Fibroblast of the aortic adventitia (primary cell): ENCODE measurements around the gene CD6. TPM values are rescaled to one million over a fixed set of nuclear protein-coding genes. Genes with fewer than 3 reads are reported as not detected.

Source experiments
- DNase-seq: peaks from one replicate; pipeline ENCODE4 v3.0.0-alpha.2; 2010; ENCODE audit warnings: low read depth
- H3K4me3 ChIP-seq: 2 replicates; pipeline ENCODE4 v1.5.1; 2011; ENCODE audit warnings: low read depth, mild to moderate bottlenecking, control low read depth, low read length, moderate library complexity
- total RNA-seq: library from RNA; depleted of rRNA; stranded (reverse); fragments of >200 nt; gene quantifications from 2 replicates; pipeline ENCODE4 v1.2.3, GENCODE V29; 2012; ENCODE audit warnings: low replicate concordance
- TF ChIP-seq, protein P1 (sequence below): IDR thresholded peaks from 2 replicates; pipeline ENCODE4 v1.5.1; 2011; ENCODE audit warnings: mild to moderate bottlenecking, low read length, control low read depth, inconsistent platforms; ENCODE audit not compliant: insufficient read depth

CD6 gene
- total RNA-seq, 1 donor: not detected

- DNase-seq: no peak
- TF ChIP-seq, protein P1, sequence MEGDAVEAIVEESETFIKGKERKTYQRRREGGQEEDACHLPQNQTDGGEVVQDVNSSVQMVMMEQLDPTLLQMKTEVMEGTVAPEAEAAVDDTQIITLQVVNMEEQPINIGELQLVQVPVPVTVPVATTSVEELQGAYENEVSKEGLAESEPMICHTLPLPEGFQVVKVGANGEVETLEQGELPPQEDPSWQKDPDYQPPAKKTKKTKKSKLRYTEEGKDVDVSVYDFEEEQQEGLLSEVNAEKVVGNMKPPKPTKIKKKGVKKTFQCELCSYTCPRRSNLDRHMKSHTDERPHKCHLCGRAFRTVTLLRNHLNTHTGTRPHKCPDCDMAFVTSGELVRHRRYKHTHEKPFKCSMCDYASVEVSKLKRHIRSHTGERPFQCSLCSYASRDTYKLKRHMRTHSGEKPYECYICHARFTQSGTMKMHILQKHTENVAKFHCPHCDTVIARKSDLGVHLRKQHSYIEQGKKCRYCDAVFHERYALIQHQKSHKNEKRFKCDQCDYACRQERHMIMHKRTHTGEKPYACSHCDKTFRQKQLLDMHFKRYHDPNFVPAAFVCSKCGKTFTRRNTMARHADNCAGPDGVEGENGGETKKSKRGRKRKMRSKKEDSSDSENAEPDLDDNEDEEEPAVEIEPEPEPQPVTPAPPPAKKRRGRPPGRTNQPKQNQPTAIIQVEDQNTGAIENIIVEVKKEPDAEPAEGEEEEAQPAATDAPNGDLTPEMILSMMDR: no peak
- H3K4me3 ChIP-seq: no peak overlapping the region
Observed at GRCh38 chr11:61032824-61033223, 61.3 kb downstream of the CD6 start.

GRCh38 chr11:61033417-61033816 lies 61.9 kb downstream of the CD6 start:
- H3K4me3 ChIP-seq: no peak overlapping the region
- TF ChIP-seq, protein P1: no peak
- DNase-seq: no peak

DNA sequence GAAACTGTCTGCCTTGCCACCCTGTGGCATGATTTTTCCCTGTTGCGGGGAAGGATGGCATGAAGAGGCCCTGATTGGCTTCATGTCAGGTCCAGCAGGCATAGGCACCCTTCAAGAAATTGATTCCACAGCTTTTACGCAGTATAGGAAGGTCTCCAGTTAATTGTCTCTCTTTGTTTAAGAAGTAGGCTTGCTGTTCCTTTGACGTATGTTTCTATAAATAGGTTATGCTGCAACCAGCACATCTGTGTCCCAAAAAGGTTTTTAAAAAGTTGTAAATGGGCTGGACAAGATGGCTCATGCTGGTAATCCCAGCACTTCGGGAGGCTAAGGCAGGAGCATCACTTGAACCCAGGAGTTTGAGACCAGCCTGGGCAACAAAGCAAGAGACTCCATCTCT lies 62.6 kb downstream of the CD6 start:
- TF ChIP-seq, protein P1: no peak
- DNase-seq: no peak
- no peak overlapping the region for H3K4me3 ChIP-seq

DNA sequence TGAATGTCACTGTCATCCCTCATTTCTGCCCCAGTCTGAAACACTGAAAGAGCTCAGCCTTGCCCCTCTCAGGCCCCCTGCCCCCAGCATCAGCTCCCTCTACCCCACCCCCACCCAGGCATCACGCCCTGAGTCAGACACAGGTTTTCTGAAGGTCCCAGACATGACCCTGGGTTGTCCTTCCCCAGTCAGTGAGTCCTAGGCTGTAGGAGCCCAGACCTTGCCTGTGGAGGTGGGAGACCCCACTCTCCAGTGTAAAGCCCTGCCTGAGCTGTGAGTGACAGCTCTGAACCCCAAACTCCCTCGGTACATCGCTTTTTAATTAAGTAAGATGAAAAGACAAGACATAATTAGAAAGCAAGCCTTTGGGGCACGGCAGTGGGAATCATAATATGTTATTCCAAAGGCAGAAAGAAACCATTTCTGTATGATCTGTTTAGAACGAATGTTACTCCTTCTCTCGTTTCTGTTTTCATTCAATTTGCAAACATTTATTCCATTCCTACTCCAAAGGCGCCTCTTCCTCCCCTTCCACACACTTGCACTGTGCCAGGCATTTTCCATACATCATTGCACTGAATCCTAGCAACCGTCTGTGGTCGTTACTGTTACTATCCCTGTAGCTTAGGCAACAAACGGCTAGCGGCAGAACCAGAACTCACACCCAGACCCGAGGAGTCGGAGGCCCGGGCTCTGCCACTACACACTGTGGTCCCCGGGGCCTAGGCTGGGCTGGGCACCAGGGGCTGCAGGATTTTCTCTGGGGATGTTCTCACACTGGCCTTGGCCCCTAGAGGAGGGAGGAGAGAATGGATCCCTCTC lies 63.4 kb downstream of the CD6 start:
- H3K4me3 ChIP-seq: no peak overlapping the region
- DNase-seq: no peak
- TF ChIP-seq, protein P1: no peak

DNA sequence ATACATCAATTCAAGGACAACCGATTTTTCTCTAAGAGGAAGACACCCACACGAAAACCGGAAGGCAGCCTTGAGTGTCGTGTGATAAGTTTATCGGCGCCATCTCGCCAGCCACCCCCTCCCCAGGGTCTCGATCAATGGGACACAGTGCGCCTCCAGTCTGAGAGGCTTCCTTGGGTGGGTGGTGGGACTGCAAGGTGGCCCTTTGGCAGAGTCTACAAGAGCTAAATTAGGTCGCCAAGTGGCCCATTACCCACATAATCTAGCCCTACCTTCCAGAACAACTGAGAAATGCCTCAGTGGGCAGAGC lies 64.0 kb downstream of the CD6 start:
- TF ChIP-seq, protein P1: no peak
- DNase-seq: no peak

DNA sequence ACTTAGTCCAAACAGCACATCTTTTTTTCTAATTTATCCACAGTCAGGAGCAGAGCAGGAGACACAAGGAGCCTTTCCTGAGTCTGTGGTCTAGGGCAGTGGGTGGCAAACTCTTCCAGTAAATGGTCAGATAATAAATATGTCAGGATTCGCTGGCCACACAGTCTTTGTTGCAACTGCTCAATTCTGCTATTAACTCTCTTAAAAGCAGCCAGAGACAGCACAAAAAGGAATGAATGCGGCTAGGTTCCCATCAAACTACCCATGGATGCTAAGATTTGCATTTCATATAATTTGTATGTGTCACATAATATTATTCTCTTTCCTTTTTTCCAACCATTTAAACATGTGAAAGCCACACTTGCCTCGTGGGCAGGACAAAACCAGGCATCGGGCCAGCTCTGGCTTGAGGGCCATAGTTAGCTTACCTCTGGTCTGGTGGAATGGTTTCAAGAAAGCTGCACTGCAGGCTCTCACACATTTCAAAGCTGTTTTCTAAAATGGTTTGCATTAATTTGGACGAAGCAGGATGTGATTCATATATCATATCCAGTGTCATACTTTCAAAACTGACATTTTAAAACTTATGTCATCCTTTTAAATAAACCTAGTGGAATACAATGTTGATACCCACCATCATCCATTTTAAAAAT lies 66.1 kb downstream of the CD6 start:
- no peak overlapping the region for H3K4me3 ChIP-seq
- DNase-seq: peak; percentile 2
- TF ChIP-seq, protein P1: no peak

More for the DNA sequence above, 64.0 kb downstream of the CD6 start:
- H3K4me3 ChIP-seq: no peak overlapping the region
